GM19397 (cell line): Measurements from ENCODE around the gene ID3.

Experiments
- ATAC-seq: cut with Tn5 transposase; IDR thresholded peaks from one replicate; pipeline ENCODE4 v1.9.1; 2021; ENCODE audit warnings: mild to moderate bottlenecking, moderate library complexity; ENCODE audit not compliant: unreplicated experiment

ID3 gene

GRCh38 chr1:23566304-23566703, 7.0 kb upstream of the ID3 start:
- ATAC-seq = no peak

- no peak for ATAC-seq
Observed at GRCh38 chr1:23565776-23566175, 6.5 kb upstream of the ID3 start.

GRCh38 chr1:23564529-23565122, 5.3 kb upstream of the ID3 start:
- no peak for ATAC-seq

- no peak for ATAC-seq
Observed at GRCh38 chr1:23563755-23564374, 4.6 kb upstream of the ID3 start.

DNA sequence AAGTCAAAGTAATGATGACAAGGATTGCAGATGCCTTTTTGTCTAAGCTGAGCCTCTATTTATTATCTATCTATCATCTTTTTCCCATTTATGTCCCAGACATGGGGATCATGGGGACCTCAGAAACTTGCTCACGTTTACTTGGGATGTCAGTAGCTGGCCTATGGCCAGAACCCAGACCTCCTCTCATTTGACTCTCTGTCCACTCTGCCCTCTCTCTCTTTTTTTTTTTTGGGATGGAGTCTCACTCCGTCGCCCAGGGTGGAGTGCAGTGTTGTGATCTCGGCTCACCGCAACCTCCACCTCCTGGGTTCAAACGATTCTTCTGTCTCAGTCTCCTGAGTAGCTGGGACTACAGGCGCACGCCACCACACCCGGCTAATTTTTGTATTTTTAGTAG, 3.7 kb upstream of the ID3 start:
- no peak for ATAC-seq

DNA sequence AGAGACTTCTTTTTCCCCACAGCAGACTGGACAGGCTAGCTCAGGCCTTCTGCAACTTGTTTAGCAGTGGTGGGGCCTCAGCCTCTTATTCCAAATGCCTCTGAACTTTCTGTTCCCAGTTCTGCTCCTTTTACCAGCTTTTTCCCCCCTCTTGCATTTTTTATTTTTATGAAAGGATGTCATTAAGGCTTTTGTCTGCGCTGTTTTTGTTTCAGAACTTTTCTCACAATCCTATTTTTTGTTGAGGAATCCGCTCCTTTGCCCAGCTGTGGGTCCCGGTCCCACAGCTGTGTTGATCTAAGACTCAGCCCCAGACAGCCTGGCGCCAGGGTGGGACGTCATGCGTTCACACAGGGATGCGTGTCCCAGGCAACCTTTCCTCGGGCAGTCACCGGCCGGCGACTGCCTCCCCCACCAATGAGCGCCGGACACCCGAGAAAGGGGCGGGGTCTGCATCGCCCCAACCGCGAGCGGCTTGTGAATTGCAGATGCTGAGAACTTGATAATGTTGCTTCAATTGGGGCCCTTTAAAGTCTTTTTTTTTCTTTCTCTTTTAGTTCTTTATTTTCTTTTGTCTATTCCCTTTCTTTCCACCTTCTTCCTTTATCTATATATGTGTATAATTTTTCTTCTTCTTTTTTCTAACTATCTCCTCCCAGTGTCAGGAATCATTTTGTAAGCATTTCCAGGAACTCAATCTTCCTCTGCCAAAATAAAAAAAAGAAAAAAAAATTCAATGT, 3.0 kb upstream of the ID3 start:
- no peak for ATAC-seq

- ATAC-seq = no peak
Observed at GRCh38 chr1:23561813-23562100, 2.5 kb upstream of the ID3 start.

DNA sequence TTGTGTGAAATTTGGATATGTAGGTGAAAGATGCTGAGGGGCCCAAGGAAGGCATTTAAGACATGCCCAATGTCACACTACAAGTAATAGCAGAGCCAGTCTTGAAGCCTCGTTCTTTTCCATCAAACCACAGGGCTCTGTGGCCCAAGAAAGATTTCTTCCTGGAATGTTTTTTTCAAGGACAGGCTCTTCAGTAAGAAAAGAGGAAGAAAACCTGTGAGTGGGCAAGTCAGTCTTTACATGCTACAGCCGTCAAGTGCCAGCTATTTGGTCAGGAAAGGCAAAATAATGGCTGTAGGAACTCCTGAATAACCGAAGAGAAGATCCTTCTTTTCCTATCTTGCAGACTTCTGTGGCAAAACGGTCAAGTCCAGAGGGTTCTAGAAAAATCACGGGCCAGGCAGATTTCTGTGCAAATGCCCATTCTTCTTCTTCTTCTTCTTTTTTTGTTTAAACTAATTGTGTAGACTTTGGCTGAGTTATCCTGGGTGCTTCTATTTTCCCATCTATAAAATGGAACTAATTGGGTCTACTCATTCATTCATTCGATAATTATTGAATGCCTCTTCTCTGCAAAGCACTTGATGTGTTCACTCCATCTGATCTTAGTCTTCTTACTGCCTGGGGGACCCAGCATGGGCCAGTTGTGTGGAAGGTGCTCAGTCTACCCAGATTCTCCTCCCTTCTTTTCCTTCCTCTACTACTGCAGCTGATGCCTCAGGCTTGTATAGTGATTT, 1.9 kb upstream of the ID3 start:
- no peak for ATAC-seq

DNA sequence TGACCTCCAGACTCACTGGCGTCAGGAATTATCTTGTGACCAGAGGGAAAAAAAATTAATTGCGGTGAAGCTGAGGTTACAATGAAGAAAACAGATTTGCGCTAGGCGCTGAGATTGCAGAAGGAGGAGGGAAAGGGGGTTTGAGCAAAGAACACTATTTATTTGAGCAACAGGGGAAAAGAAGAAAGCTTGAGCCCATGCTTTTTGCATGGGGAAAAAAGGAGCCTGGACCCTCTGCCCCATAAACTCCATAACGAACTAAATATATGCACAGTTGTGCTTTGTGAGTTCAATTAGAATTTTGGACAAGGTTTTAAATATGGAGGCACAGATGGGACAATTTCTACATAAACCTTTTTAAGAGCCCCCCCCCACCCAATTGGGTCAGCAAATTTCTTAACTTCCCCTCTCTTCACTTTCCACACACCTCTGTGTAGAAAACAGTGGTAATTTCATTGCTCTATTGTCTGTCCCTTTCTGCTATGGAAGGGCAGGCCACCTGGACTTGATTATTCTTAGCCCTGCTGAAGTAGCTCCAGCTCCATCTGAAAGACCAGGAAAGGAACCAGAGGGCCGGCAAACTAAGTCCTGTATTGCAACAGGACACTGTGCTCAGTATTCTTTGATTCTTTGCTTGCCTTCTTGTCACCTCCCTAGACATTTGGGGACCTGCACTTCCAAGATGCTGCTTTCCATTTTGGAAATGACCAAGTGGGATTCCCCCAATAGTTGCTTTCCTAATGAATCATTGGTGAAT, 862 bp upstream of the ID3 start:
- ATAC-seq = no peak

DNA sequence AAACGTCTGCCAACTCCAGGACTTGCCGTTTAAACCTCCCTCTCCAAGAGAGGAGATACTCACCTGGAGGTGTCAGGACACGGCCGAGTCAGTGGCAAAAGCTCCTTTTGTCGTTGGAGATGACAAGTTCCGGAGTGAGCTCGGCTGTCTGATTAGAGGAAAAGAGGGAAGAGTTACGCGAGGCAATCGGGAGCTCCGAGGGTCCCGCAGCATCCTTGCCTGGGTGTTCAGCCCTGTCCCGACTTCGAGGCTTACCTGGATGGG, 497 bp downstream of the ID3 start:
- no peak for ATAC-seq

GRCh38 chr1:23558140-23558871, 995 bp downstream of the ID3 start:
- no peak for ATAC-seq

GRCh38 chr1:23557471-23558124, 1.7 kb downstream of the ID3 start:
- ATAC-seq = no peak

- ATAC-seq = no peak
Observed at GRCh38 chr1:23556635-23557470, 2.4 kb downstream of the ID3 start.

GRCh38 chr1:23555986-23556634, 3.2 kb downstream of the ID3 start:
- ATAC-seq = no peak

- no peak for ATAC-seq
Observed at GRCh38 chr1:23555270-23555985, 3.9 kb downstream of the ID3 start.

DNA sequence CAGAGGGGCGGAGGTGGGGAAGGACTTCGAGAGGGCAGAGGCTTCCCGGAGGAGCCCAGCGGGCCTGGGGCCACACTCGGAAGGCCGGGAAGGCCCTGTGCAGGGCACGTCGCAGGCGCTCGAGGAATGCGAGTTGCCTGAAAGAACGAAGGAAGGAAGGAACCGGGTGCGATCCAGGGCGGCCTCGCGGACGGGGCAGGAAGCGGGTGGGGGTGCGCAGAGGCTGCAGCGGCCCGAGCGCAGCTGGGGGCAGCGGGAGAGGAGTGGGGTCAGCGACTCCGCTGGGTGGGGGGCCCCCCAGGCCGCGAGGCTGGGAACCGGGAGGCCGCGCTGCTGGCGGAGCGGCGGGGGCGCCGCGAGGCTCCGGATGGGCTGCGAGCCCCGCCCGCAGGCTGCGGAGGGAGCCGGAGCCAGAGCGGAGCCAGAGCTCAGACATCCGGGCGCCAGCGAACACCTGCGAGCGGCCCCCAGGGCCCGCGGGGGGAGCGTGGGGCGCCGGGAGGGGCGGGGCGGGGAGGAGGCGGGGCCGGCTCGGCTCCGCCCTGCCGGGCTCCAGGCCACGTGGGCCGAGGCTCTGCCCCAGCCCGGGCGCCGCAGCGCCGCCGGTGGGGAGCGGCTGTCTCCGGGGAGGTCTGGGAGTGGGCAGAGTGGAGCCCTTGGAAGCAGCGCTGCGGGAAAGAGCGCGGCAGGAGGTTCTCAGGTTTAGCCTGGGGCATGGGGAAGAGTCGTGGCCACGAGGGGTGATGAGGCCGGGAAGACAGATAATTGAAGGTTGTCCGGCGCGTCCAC, 4.6 kb downstream of the ID3 start:
- ATAC-seq = peak; percentile 60

GRCh38 chr1:23554127-23554480, 5.2 kb downstream of the ID3 start:
- no peak for ATAC-seq
